ENCODE measurements around the gene CLSTN1. TPM values are rescaled to one million over a fixed set of nuclear protein-coding genes. Genes with fewer than 3 reads are reported as not detected.
A peak's percentile ranks its signal among the peaks of the same experiment; 100 is the strongest.

CLSTN1 gene
- total RNA-seq (10 to 100 TPM; 55.9 to 70.7 (median 62.5) TPM), polyA plus RNA-seq (10 to 100 TPM; 28.8 to 36.4 (median 30.3) TPM)
- long read RNA-seq, donor 1, full-length matches to known transcripts: 6 of 11 reads
- long read RNA-seq, donor 1, partial matches to known transcripts: 5 of 11 reads
- long read RNA-seq, donor 1, other reads (novel, unspliced or antisense): 0 of 11 reads
- long read RNA-seq, donor 2, full-length matches to known transcripts: 3 of 11 reads
- long read RNA-seq, donor 2, partial matches to known transcripts: 8 of 11 reads
- long read RNA-seq, donor 2, other reads (novel, unspliced or antisense): 0 of 11 reads

GRCh38 chr1:9823943-9824701 is at the start of gene CLSTN1:
CLSTN1 (minus strand) TSS chr1:9823965; CDS start chr1:9823733, 232 bp downstream.
- Histone ChIP-seq H3K36me3 (no peaks in the 10 kb centered on the region), H3K4me3 (peak within 1 kb of the TSS; percentile 69 to 92 (median 88)), H3K27ac (peak within 1 kb of the TSS; percentile 11 to 90 (median 84)), H3K9me3 (no peaks in the 10 kb centered on the region), H3K27me3 (replicated peaks in 1 of 7) (peaks cover 0 to 33% (median 0%) of the 10 kb centered on the region in 7 donors), H3K4me1 (peaks cover 19 to 68% (median 50%) of the 10 kb centered on the region in 6 donors)
- peak; percentile 97 for DNase-seq
- TF ChIP-seq POLR2AphosphoS5 (IDR thresholded peaks at IDR 0.05) (peak; percentile 65 to 76 (median 74)), POLR2A (IDR thresholded peaks at IDR 0.05) (no peak)
- intact Hi-C loops (cut with DNase I; ENCODE audit: low total_unique reads): no loop called here
- 0 to 3% (median 2%) methylated on average over 7 to 93 of the region's 93 CpGs for WGBS, 5 donors

GRCh38 chr1:9873385-9873784 is 49.6 kb upstream of the CLSTN1 start:
- no peak for DNase-seq
- H3K27ac ChIP-seq: no peak overlapping the region
- H3K27me3 ChIP-seq (replicated peaks in 1 of 7): peaks cover 0 to 19% (median 0%) of the 10 kb centered on the region in 7 donors
- no peak overlapping the region for H3K4me3 ChIP-seq
- no peak for TF ChIP-seq CTCF (IDR thresholded peaks at IDR 0.05 in 8 of 11, conservative IDR thresholded peaks at IDR 0.05 in 3 of 11)
- no peak for TF ChIP-seq POLR2AphosphoS5 (IDR thresholded peaks at IDR 0.05)
- no peak for TF ChIP-seq POLR2A (IDR thresholded peaks at IDR 0.05)
- no peaks in the 10 kb centered on the region for H3K9me3 ChIP-seq
- intact Hi-C loops (cut with DNase I; ENCODE audit: low total_unique reads): no loop called here
- 70 to 90% (median 75%) methylated on average over 5 of the region's 5 CpGs for WGBS, 5 donors
- H3K36me3 ChIP-seq: peaks cover 0 to 39% (median 4%) of the 10 kb centered on the region in 6 donors
- H3K4me1 ChIP-seq: peaks cover 13 to 43% (median 26%) of the 10 kb centered on the region in 6 donors

- no peak overlapping the region for H3K27ac ChIP-seq
- H3K4me3 ChIP-seq: no peak overlapping the region
- TF ChIP-seq CTCF (IDR thresholded peaks at IDR 0.05 in 8 of 11, conservative IDR thresholded peaks at IDR 0.05 in 3 of 11): no peak
- TF ChIP-seq POLR2AphosphoS5 (IDR thresholded peaks at IDR 0.05): no peak
- TF ChIP-seq POLR2A (IDR thresholded peaks at IDR 0.05): no peak
- WGBS, 5 donors: 90 to 100% (median 94%) methylated on average over 2 to 11 of the region's 11 CpGs
- H3K36me3 ChIP-seq: peaks cover 0 to 46% (median 4%) of the 10 kb centered on the region in 6 donors
- no peaks in the 10 kb centered on the region for H3K9me3 ChIP-seq
- peaks cover 0 to 19% (median 0%) of the 10 kb centered on the region in 7 donors for H3K27me3 ChIP-seq (replicated peaks in 1 of 7)
- intact Hi-C loops (cut with DNase I; ENCODE audit: low total_unique reads): no loop called here
- no peak for DNase-seq
- H3K4me1 ChIP-seq: peaks cover 21 to 47% (median 34%) of the 10 kb centered on the region in 6 donors
These were observed 48.8 kb upstream of the CLSTN1 start for GRCh38 chr1:9872430-9873165.

GRCh38 chr1:9871707-9872425 is 48.1 kb upstream of the CLSTN1 start:
- WGBS, 5 donors: 90 to 97% (median 96%) methylated on average over 12 to 20 of the region's 20 CpGs

More at GRCh38 chr1:9871707-9872425, 48.1 kb upstream of the CLSTN1 start:
- peaks cover 0 to 46% (median 4%) of the 10 kb centered on the region in 6 donors for H3K36me3 ChIP-seq
- H3K27me3 ChIP-seq (replicated peaks in 1 of 7): peaks cover 0 to 25% (median 0%) of the 10 kb centered on the region in 7 donors
- H3K4me1 ChIP-seq: peaks cover 26 to 51% (median 36%) of the 10 kb centered on the region in 6 donors
- TF ChIP-seq CTCF (IDR thresholded peaks at IDR 0.05 in 8 of 11, conservative IDR thresholded peaks at IDR 0.05 in 3 of 11) (no peak), POLR2A (IDR thresholded peaks at IDR 0.05) (no peak), POLR2AphosphoS5 (IDR thresholded peaks at IDR 0.05) (no peak)
- H3K9me3 ChIP-seq: no peaks in the 10 kb centered on the region
- intact Hi-C loops (cut with DNase I; ENCODE audit: low total_unique reads): no loop called here
- H3K27ac ChIP-seq: no peak overlapping the region
- DNase-seq: no peak
- H3K4me3 ChIP-seq: no peak overlapping the region

All from spleen (tissue), 13 donors.